LNCAP (cell line): ENCODE results near the gene ABHD16A.

ENCODE experiments used
- CTCF ChIP-seq: fragments of 450-650 bp; IDR thresholded peaks from 2 replicates; pipeline ENCODE4 v1.5.1; 2017; ENCODE audit warnings: mild to moderate bottlenecking

ABHD16A gene

GRCh38 chr6:31658158-31658688 lies 44.9 kb downstream of the ABHD16A start:
- no peak for TF ChIP-seq CTCF

- no peak for TF ChIP-seq CTCF
Observed at GRCh38 chr6:31657406-31658157, 45.5 kb downstream of the ABHD16A start.

GRCh38 chr6:31655349-31656237 lies 47.5 kb downstream of the ABHD16A start, which contains the start of gene APOM:
TSS of gene APOM (plus strand) at chr6:31655894. CDS start at chr6:31655967, 73 bp downstream.
- TF ChIP-seq CTCF = no peak

- TF ChIP-seq CTCF = no peak
Observed at GRCh38 chr6:31654574-31655348, 48.4 kb downstream of the ABHD16A start.

- no peak for TF ChIP-seq CTCF
Observed at GRCh38 chr6:31652925-31653724, 50.0 kb downstream of the ABHD16A start.

GRCh38 chr6:31651602-31652191 lies 51.4 kb downstream of the ABHD16A start:
- no peak for TF ChIP-seq CTCF
